ENCODE measurements around the gene TEX51.

DNA sequence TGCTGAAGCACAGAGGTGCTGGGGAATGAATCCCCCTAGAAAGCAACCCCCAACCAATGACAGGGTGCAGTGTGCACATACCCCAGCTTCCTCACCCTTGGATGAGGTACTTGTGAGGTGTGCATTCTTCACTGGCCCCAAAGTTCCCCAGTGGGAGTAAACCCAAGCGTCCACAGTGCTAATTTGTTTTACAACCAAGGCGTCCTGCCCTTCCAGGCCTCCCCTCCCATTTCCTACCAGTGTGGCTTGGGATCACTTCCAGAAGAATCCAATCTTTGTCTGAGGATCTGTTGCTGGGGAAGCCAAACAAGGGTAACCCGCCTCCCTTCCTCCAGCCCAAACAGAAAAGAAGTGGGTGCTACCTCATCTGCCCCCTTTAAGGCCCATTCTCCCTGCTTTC is 40.3 kb upstream of the TEX51 start:
- TF ChIP-seq, protein P1, sequence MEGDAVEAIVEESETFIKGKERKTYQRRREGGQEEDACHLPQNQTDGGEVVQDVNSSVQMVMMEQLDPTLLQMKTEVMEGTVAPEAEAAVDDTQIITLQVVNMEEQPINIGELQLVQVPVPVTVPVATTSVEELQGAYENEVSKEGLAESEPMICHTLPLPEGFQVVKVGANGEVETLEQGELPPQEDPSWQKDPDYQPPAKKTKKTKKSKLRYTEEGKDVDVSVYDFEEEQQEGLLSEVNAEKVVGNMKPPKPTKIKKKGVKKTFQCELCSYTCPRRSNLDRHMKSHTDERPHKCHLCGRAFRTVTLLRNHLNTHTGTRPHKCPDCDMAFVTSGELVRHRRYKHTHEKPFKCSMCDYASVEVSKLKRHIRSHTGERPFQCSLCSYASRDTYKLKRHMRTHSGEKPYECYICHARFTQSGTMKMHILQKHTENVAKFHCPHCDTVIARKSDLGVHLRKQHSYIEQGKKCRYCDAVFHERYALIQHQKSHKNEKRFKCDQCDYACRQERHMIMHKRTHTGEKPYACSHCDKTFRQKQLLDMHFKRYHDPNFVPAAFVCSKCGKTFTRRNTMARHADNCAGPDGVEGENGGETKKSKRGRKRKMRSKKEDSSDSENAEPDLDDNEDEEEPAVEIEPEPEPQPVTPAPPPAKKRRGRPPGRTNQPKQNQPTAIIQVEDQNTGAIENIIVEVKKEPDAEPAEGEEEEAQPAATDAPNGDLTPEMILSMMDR (IDR thresholded peaks at IDR 0.05): no peak
- TF ChIP-seq POLR2A (IDR thresholded peaks at IDR 0.05): no peak

All from right lobe of liver (tissue), 4 donors.